ENCODE data around the gene MVD. TPM values are rescaled to one million over a fixed set of nuclear protein-coding genes. Genes with fewer than 3 reads are reported as not detected.

MVD gene
- total and polyA plus RNA-seq, 2 of the 13 experiments (the other 11 are each of a cell fraction or from before 2014, with no cell fraction given): 28.1 to 187 TPM

DNA sequence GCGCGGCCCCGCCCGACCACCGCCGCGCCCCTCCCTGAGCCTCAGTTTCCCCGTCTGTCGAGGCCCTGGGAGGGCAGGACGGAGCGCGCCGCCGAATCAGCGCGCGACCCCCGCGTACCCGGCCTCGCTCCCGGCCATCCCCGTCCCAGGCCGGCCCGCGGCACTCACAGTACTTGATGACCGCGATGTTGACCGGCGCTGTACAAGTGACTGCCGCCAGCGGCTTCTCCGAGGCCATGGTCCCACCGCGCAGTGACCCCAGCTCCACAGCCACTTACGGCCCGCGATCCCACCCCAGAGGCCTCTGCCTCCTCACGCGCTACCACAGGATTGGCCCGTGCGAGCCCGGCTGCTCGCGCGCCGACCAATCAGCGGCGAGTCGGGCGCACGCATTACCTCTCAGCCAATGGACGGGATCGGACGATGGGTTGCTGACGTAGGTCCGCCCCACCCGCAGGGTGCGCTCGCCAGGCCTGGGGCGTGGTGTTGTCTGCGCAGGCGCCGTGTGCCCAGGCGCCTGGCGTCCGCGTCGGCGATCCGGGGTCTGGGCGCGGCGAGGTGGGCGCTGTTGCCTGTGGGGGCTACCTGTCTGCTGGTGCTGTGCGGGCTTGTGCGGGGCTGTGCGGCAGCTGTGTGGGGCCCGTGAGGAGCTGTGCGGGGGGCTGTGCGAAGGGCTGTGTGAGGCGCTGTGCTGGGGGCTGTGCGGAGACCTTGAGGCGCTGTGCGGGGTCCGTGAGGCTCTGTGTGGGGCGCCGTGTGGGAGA lies at the start of gene MVD (continued):
- peak; percentile 96 for TF ChIP-seq SP4 (CRISPR knock-in tag; IDR thresholded peaks at IDR 0.05)
- TF ChIP-seq SALL1 (CRISPR knock-in tag; IDR thresholded peaks at IDR 0.05): peak; percentile 72; the same call in 1 of the 2 replicates
- peak; percentile 80; the same call in 1 of the 2 replicates for TF ChIP-seq SMAD1 (CRISPR knock-in tag; IDR thresholded peaks at IDR 0.05; ENCODE audit: borderline replicate concordance, low read depth)
- TF ChIP-seq ZKSCAN1 (IDR thresholded peaks at IDR 0.05; ENCODE audit: low read length): no peak
- peak; percentile 36; the same call in 1 of the 2 replicates for TF ChIP-seq ZNF672 (CRISPR knock-in tag; IDR thresholded peaks at IDR 0.05)
- TF ChIP-seq, protein P1, sequence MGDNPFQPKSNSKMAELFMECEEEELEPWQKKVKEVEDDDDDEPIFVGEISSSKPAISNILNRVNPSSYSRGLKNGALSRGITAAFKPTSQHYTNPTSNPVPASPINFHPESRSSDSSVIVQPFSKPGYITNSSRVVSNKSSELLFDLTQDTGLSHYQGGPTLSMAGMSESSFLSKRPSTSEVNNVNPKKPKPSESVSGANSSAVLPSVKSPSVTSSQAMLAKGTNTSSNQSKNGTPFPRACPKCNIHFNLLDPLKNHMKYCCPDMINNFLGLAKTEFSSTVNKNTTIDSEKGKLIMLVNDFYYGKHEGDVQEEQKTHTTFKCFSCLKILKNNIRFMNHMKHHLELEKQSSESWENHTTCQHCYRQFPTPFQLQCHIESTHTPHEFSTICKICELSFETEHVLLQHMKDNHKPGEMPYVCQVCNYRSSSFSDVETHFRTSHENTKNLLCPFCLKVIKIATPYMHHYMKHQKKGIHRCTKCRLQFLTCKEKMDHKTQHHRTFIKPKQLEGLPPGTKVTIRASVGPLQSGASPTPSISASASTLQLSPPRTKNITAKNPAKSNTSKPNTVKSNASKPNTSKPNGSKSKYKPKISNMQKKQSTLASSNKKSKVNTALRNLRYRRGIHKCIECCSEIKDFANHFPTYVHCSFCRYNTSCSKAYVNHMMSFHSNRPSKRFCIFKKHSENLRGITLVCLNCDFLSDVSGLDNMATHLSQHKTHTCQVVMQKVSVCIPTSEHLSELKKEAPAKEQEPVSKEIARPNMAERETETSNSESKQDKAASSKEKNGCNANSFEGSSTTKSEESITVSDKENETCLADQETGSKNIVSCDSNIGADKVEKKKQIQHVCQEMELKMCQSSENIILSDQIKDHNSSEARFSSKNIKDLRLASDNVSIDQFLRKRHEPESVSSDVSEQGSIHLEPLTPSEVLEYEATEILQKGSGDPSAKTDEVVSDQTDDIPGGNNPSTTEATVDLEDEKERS (CRISPR knock-in tag; IDR thresholded peaks at IDR 0.05): 0 out of 2 replicates have a peak, but pooled peaks have one; percentile 28
- TF ChIP-seq, protein P2, sequence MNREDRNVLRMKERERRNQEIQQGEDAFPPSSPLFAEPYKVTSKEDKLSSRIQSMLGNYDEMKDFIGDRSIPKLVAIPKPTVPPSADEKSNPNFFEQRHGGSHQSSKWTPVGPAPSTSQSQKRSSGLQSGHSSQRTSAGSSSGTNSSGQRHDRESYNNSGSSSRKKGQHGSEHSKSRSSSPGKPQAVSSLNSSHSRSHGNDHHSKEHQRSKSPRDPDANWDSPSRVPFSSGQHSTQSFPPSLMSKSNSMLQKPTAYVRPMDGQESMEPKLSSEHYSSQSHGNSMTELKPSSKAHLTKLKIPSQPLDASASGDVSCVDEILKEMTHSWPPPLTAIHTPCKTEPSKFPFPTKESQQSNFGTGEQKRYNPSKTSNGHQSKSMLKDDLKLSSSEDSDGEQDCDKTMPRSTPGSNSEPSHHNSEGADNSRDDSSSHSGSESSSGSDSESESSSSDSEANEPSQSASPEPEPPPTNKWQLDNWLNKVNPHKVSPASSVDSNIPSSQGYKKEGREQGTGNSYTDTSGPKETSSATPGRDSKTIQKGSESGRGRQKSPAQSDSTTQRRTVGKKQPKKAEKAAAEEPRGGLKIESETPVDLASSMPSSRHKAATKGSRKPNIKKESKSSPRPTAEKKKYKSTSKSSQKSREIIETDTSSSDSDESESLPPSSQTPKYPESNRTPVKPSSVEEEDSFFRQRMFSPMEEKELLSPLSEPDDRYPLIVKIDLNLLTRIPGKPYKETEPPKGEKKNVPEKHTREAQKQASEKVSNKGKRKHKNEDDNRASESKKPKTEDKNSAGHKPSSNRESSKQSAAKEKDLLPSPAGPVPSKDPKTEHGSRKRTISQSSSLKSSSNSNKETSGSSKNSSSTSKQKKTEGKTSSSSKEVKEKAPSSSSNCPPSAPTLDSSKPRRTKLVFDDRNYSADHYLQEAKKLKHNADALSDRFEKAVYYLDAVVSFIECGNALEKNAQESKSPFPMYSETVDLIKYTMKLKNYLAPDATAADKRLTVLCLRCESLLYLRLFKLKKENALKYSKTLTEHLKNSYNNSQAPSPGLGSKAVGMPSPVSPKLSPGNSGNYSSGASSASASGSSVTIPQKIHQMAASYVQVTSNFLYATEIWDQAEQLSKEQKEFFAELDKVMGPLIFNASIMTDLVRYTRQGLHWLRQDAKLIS (CRISPR knock-in tag; IDR thresholded peaks at IDR 0.05): 0 out of 2 replicates have a peak, but pooled peaks have one; percentile 78
- peak; percentile 91; the same call in 1 of the 2 replicates for TF ChIP-seq ZNF234 (CRISPR knock-in tag; conservative IDR thresholded peaks at IDR 0.05)
- TF ChIP-seq ZNF20 (CRISPR knock-in tag; IDR thresholded peaks at IDR 0.05): no peak
- TF ChIP-seq, protein P3, sequence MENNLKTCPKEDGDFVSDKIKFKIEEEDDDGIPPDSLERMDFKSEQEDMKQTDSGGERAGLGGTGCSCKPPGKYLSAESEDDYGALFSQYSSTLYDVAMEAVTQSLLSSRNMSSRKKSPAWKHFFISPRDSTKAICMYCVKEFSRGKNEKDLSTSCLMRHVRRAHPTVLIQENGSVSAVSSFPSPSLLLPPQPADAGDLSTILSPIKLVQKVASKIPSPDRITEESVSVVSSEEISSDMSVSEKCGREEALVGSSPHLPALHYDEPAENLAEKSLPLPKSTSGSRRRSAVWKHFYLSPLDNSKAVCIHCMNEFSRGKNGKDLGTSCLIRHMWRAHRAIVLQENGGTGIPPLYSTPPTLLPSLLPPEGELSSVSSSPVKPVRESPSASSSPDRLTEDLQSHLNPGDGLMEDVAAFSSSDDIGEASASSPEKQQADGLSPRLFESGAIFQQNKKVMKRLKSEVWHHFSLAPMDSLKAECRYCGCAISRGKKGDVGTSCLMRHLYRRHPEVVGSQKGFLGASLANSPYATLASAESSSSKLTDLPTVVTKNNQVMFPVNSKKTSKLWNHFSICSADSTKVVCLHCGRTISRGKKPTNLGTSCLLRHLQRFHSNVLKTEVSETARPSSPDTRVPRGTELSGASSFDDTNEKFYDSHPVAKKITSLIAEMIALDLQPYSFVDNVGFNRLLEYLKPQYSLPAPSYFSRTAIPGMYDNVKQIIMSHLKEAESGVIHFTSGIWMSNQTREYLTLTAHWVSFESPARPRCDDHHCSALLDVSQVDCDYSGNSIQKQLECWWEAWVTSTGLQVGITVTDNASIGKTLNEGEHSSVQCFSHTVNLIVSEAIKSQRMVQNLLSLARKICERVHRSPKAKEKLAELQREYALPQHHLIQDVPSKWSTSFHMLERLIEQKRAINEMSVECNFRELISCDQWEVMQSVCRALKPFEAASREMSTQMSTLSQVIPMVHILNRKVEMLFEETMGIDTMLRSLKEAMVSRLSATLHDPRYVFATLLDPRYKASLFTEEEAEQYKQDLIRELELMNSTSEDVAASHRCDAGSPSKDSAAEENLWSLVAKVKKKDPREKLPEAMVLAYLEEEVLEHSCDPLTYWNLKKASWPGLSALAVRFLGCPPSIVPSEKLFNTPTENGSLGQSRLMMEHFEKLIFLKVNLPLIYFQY (CRISPR knock-in tag; IDR thresholded peaks at IDR 0.05; ENCODE audit: borderline replicate concordance): no peak
- TF ChIP-seq TCF7 (IDR thresholded peaks at IDR 0.05; ENCODE audit: low read depth): no peak
- TF ChIP-seq ZNF605 (CRISPR knock-in tag; IDR thresholded peaks at IDR 0.05): peak; percentile 98

Measured in HepG2 (cell line).